SK-N-SH treated with all-trans-retinoic acid at 6 μM for 48 hours (cell line): ENCODE results near the gene PRR23E.

Experiments used
- ATAC-seq: fragments of 200-7000 bp; cut with Tn5 transposase; 3 replicates; pipeline ENCODE4 v1.9.1; 2020; ENCODE audit warnings: mild to moderate bottlenecking, moderate library complexity
- ARNTL ChIP-seq: fragments of 450-650 bp; formaldehyde crosslinking; IDR thresholded peaks from 2 replicates; pipeline ENCODE4 v1.5.0; 2020; ENCODE audit warnings: low read depth, mild to moderate bottlenecking, moderate library complexity, borderline replicate concordance
- BACH2 ChIP-seq: fragments of 250-450 bp; sonication (Bioruptor Pico); IDR thresholded peaks from 2 replicates; pipeline ENCODE4 v1.9.0; 2021; ENCODE audit warnings: mild to moderate bottlenecking, borderline replicate concordance
- CREB5 ChIP-seq: fragments of 250-450 bp; sonication (Bioruptor Pico); IDR thresholded peaks from 2 replicates; pipeline ENCODE4 v1.5.1; 2020; ENCODE audit warnings: low read depth, mild to moderate bottlenecking, moderate library complexity
- CSDC2 ChIP-seq: fragments of 250-450 bp; sonication (Bioruptor Pico); IDR thresholded peaks from 2 replicates; pipeline ENCODE4 v1.5.0; 2020; ENCODE audit warnings: mild to moderate bottlenecking, moderate library complexity
- CSRNP3 ChIP-seq: fragments of 250-450 bp; sonication (Bioruptor Pico); IDR thresholded peaks from 2 replicates; pipeline ENCODE4 v1.5.1; 2021; ENCODE audit warnings: mild to moderate bottlenecking, moderate library complexity
- ESRRG ChIP-seq: fragments of 250-450 bp; sonication (Bioruptor Pico); IDR thresholded peaks from 2 replicates; pipeline ENCODE4 v1.6.1; 2021; ENCODE audit warnings: mild to moderate bottlenecking
- GLIS3 ChIP-seq: fragments of 250-450 bp; sonication (Bioruptor Pico); IDR thresholded peaks from 2 replicates; pipeline ENCODE4 v1.5.0; 2020; ENCODE audit warnings: mild to moderate bottlenecking, moderate library complexity
- OSR1 ChIP-seq: fragments of 250-450 bp; sonication (Bioruptor Pico); IDR thresholded peaks from 2 replicates; pipeline ENCODE4 v1.8.0; 2022; ENCODE audit warnings: moderate library complexity, mild to moderate bottlenecking, inconsistent platforms
- PATZ1 ChIP-seq: fragments of 250-450 bp; sonication (Bioruptor Pico); IDR thresholded peaks from 2 replicates; pipeline ENCODE4 v1.8.0; 2020; ENCODE audit warnings: mild to moderate bottlenecking, moderate library complexity, borderline replicate concordance
- POU6F1 ChIP-seq: fragments of 250-450 bp; sonication (Bioruptor Pico); IDR thresholded peaks from 2 replicates; pipeline ENCODE4 v1.8.0; 2021; ENCODE audit warnings: low read depth, mild to moderate bottlenecking, moderate library complexity, borderline replicate concordance
- PPARA ChIP-seq: fragments of 250-450 bp; sonication (Bioruptor Pico); IDR thresholded peaks from 2 replicates; pipeline ENCODE4 v1.5.0; 2020; ENCODE audit warnings: mild to moderate bottlenecking, borderline replicate concordance
- RARB ChIP-seq: fragments of 250-450 bp; sonication (Bioruptor Pico); IDR thresholded peaks from 2 replicates; pipeline ENCODE4 v1.8.0; 2021; ENCODE audit warnings: mild to moderate bottlenecking, moderate library complexity
- SNAI2 ChIP-seq: fragments of 250-450 bp; sonication (Bioruptor Pico); IDR thresholded peaks from 2 replicates; pipeline ENCODE4 v1.5.0; 2020; ENCODE audit warnings: mild to moderate bottlenecking, moderate library complexity
- TCF4 ChIP-seq: fragments of 250-450 bp; sonication (Bioruptor Pico); IDR thresholded peaks from 2 replicates; pipeline ENCODE4 v1.8.0; 2021; ENCODE audit warnings: mild to moderate bottlenecking, moderate library complexity, borderline replicate concordance
- TOX ChIP-seq: fragments of 250-450 bp; sonication (Bioruptor Pico); IDR thresholded peaks from 2 replicates; pipeline ENCODE4 v1.8.0; 2021; ENCODE audit warnings: mild to moderate bottlenecking, moderate library complexity, borderline replicate concordance
- TSHZ2 ChIP-seq: fragments of 250-450 bp; sonication (Bioruptor Pico); IDR thresholded peaks from 2 replicates; pipeline ENCODE4 v1.5.0; 2020; ENCODE audit warnings: mild to moderate bottlenecking, moderate library complexity
- ZC3H10 ChIP-seq: fragments of 250-450 bp; sonication (Bioruptor Pico); IDR thresholded peaks from 2 replicates; pipeline ENCODE4 v1.5.1; 2021; ENCODE audit warnings: mild to moderate bottlenecking, moderate library complexity
- ZFP3 ChIP-seq: fragments of 250-450 bp; sonication (Bioruptor Pico); IDR thresholded peaks from 2 replicates; pipeline ENCODE4 v1.5.0; 2020; ENCODE audit warnings: mild to moderate bottlenecking, moderate library complexity
- ZFP30 ChIP-seq: fragments of 450-650 bp; formaldehyde crosslinking; IDR thresholded peaks from 2 replicates; pipeline ENCODE4 v1.5.0; 2022; ENCODE audit warnings: mild to moderate bottlenecking, moderate library complexity
- ZNF565 ChIP-seq: fragments of 450-650 bp; formaldehyde crosslinking; conservative IDR thresholded peaks from 2 replicates; pipeline ENCODE4 v1.5.0; 2020; ENCODE audit warnings: low read depth, mild to moderate bottlenecking, moderate library complexity
- ZNF70 ChIP-seq: fragments of 450-650 bp; formaldehyde crosslinking; IDR thresholded peaks from 2 replicates; pipeline ENCODE4 v1.5.0; 2020; ENCODE audit warnings: mild to moderate bottlenecking, moderate library complexity
- ZNF8 ChIP-seq: fragments of 450-650 bp; formaldehyde crosslinking; IDR thresholded peaks from 2 replicates; pipeline ENCODE4 v1.5.0; 2020; ENCODE audit warnings: mild to moderate bottlenecking, moderate library complexity

Gene PRR23E

GRCh38 chr3:127147291-127147885 is 45.5 kb upstream of the PRR23E start:
- no peak for ATAC-seq
- no peak for TF ChIP-seq TSHZ2
- no peak for TF ChIP-seq ZNF565 (CRISPR knock-in tag)
- TF ChIP-seq ZC3H10 (CRISPR knock-in tag) = no peak
- TF ChIP-seq ZNF8 (CRISPR knock-in tag) = no peak
- no peak for TF ChIP-seq GLIS3 (CRISPR knock-in tag)
- no peak for TF ChIP-seq ZFP3 (CRISPR knock-in tag)
- TF ChIP-seq PATZ1 (CRISPR knock-in tag) = no peak
- no peak for TF ChIP-seq CSDC2
- no peak for TF ChIP-seq ARNTL (CRISPR knock-in tag)
- no peak for TF ChIP-seq POU6F1 (CRISPR knock-in tag)
- TF ChIP-seq ZFP30 (CRISPR knock-in tag) = no peak
- no peak for TF ChIP-seq RARB (CRISPR knock-in tag)
- no peak for TF ChIP-seq TCF4 (CRISPR knock-in tag)
- TF ChIP-seq CREB5 (CRISPR knock-in tag) = no peak
- TF ChIP-seq ZNF70 (CRISPR knock-in tag) = no peak
- TF ChIP-seq TOX = no peak
- no peak for TF ChIP-seq ESRRG
- no peak for TF ChIP-seq PPARA (CRISPR knock-in tag)
- no peak for TF ChIP-seq CSRNP3 (CRISPR knock-in tag)
- no peak for TF ChIP-seq BACH2 (CRISPR knock-in tag)

GRCh38 chr3:127149621-127150310 is 43.2 kb upstream of the PRR23E start:
- TF ChIP-seq ZC3H10 (CRISPR knock-in tag) (no peak), RARB (CRISPR knock-in tag) (no peak), OSR1 (no peak), ZNF8 (CRISPR knock-in tag) (no peak), CSRNP3 (CRISPR knock-in tag) (no peak), CREB5 (CRISPR knock-in tag) (no peak), GLIS3 (CRISPR knock-in tag) (no peak), CSDC2 (no peak), TCF4 (CRISPR knock-in tag) (no peak), ESRRG (no peak), SNAI2 (CRISPR knock-in tag) (no peak), ARNTL (CRISPR knock-in tag) (no peak), PPARA (CRISPR knock-in tag) (no peak), ZFP3 (CRISPR knock-in tag) (no peak), ZNF565 (CRISPR knock-in tag) (no peak)
- TF ChIP-seq, all 23 proteins: peak for 0
- ATAC-seq = no peak
